Stimulated activated naive CD4-positive, alpha-beta T cell (primary cell): ENCODE data around the gene GPR137B.
"Not testable (repeated sequence)": the region's sequence is repeated elsewhere in the genome, so short reads cannot be mapped to it uniquely, and the experiment has no call there.

ENCODE experiments used
- DNase-seq, 6 experiments: peaks; one replicate each; lab custom pipeline; 2025; lab: John Stamatoyannopoulos, UW

Gene GPR137B

DNA sequence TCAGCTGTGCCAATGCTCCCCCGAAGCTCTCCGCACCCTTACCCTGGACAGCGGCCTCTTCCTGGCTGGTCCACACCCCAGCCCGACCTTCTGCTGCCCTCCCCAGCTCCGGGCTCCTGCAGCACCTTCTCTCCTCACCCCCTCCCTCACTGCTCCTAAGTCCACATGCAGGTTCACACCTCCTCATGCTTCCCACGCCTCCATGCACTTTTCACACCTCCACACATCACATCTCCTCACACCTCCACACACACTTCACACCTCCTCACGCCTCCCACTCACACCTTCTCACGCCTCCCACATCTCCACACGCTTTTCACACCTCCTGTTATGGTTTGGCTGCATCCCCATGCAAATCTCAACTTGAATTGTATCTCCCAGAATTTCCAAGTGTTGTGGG, 18.9 kb downstream of the GPR137B start:
- no peak for DNase-seq

DNA sequence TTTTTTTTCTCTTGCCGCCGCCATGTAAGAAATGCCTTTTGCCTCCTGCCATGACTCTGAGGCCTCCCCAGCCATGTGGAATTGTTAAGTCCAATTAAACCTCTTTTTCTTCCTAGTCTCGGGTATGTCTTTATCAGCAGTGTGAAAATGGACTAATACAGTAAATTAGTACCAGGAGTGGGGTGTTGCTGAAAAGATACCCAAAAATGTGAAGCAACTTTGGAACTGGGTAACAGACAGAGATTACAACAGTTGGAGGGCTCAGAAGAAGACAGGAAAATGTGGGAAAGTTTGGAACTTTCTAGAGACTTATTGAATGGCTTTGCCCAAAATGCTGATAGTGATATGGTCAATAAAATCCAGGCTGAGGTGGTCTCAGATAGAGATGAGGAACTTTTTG, 19.4 kb downstream of the GPR137B start:
- not testable (repeated sequence) for DNase-seq

- DNase-seq = no peak
Measured at GRCh38 chr1:236163463-236164153, 21.3 kb downstream of the GPR137B start.

GRCh38 chr1:236164273-236164672, 21.9 kb downstream of the GPR137B start:
- no peak for DNase-seq

DNA sequence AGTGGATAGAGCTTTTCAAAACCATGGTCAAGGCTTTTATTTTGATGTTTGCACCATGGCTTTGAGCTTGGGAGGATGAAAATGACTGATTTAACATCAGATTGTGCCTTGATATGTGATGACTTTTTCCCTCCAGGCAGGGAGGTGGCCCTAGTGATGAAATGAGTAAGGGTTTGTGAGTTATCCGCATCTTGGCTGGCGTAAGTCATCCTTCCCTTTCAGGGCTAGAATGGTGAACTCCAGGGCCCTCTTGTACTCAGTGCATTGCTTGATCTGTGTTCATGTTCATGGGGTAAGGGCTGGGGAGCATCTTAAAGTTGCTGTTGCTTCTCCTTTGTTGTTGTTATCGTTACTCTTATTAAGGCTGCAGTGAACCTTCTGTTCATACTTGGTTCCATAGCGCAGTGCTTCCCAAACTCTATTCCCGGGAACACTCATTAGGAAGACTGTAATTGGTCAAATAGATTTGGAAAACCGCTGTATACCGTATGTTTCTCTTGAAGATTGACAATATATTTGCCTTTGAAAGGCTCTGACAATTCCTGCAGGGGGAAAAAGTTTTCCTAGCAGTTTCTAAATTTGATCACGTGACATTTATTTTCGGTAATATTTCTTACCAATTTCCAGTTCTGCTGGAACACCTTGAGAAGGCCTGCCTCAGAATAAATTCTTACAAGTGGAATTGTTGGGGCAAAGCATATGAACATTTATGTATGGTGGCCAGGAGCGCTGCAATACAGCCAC, 23.1 kb downstream of the GPR137B start:
- no peak for DNase-seq

DNA sequence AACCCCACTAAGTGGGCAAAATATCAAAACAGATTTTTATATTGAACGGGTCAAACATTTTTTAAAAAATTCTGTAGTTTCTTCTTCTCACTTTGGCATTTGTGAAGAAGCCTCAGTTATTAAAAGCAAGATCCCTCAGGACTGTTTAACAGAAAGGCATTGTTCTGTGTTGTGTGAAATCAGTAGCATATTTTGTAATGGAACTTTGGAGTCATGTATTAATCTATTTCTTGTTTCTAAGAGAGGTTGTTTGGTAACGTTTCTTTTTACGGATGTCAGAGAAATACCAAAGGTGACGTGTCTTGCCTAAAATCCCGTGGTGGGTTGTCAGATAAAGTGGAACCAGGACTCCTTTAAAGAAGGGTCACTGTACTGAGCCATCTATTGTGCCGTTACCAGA, 23.7 kb downstream of the GPR137B start:
- DNase-seq = no peak

DNA sequence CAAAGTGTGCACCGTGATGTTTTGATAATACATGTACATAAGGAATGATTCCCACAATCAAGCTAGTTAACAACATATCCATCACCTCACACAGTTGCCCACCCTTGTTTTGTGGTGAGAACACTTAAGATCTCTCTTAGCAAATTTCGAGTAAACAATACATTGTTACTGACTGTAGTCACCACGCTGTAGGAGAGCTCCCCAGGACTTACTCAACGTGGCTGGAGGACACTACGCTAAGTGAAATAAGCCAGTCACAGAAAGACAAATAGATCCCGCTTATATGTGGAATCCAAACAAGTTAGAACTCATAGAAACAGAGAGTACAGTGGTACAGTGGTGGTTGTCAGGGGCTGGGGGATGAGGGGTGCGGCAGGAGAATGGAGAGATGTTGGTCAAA, 24.8 kb downstream of the GPR137B start:
- DNase-seq = no peak

DNA sequence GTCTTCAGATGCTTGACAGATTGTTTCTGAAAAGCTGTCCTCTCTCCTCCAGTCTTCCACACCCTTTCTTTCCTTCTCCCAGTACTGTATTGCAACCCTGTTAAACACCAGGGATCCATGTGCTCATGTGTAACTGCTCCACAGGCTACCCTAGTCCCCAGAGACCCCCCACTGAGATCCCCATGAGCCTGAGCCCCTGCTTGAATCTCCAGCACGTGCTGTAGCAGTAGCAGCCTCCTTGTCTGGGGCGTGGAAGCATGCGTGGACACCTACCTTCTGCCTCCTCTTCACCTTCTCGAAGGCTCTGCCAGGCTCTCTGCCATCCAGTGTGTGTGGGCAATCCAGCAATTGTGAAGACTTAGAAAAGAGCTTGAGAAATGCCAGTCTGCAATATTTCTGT, 25.2 kb downstream of the GPR137B start:
- no peak for DNase-seq

GRCh38 chr1:236168716-236169429, 26.5 kb downstream of the GPR137B start:
- DNase-seq = no peak

DNA sequence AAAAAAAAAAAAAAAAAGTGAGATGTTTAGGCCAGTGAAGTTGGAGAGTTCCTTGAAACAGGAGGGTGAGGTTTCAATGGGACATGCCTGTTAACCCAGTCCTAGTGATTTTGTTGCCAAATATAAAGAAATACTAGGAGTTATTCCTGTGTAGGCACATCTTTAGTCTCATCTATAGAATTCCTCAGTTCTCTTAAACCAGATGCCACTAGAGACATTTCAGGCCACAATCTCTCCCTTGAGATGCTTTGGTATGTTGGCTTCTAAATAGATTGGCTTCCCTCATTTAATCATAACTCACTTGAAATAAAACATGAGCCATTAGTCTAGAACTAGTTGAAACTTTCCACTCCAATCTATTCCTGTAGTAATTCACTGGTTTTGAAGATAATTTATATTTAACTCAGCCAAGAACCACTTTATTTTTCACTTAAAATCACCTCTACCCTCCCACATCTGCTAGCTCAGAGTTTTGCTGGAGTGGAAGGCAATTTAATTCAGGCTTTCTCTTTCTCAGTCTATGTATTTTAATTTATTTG, 29.8 kb downstream of the GPR137B start:
- DNase-seq = no peak

- DNase-seq = no peak
Measured at GRCh38 chr1:236173174-236173767, 30.9 kb downstream of the GPR137B start.

DNA sequence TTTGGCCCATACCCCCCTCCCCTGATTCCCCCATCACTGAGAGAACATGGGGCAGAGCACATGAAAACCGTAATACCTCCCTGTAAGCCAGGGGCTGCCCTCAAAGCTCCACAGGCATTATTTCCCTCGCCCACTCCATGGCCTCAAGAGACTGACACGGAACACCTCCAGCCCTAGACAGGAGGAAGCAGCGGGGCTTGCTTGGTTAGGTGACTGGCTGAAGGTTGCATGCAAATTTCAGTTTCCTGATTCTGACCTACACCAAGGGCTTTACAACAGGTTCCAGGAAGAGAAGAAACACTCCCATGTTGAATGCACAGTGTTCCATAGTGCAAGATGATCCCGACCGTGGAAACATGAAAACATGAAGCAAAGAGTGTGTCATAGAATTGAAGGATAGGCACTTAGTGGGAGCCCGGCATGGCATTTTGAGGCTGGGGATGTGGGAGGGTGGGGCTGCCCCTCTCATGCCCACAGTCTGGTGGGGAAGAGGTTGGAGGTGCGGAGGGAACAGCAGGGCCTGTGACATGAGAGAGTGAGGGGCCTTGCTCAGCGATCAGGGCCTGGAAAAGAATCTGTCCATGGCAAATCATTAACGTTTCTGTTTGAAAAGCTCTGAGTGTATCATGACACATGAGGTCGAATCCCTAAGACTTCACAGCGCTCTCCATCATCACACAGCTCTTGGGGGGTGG, 33.5 kb downstream of the GPR137B start:
- no peak for DNase-seq

GRCh38 chr1:236176337-236177336, 34.3 kb downstream of the GPR137B start:
- no peak for DNase-seq

DNA sequence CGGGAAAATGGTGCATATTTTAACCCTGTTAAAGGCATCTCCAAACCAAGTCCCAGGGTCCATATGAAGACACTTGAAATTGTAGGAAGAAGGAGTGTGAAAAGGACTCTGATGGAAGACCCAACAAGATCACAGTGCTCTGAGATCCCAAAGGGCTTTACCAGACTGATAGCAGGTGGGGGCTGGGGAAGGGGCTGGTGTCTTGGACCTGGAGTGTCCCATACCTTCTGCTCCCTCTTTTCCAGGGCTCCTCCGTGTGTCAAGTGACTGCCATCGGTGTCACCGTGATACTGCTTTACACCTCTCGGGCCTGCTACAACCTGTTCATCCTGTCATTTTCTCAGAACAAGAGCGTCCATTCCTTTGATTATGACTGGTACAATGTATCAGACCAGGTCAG, 37.3 kb downstream of the GPR137B start:
- DNase-seq = no peak

- DNase-seq = no peak
Measured at GRCh38 chr1:236181059-236181458, 38.7 kb downstream of the GPR137B start.

DNA sequence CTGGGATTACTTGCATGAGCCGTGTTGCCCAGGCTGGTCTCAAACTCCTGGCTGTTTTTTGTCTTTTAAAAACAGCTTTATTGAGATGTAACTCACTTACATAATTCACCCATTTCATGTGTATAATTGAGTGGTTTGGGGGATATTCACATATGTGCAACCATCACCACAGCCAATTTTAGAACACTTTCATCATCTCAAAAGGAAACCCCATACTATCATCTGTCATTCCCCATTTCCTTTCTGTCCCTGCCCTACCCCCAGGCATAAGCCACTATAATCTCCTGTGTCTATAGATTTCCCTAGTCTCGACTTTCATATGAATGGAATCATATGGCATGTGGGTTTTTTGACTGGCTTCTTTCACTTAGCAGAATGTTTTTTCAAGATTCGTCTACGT, 43.3 kb downstream of the GPR137B start:
- no peak for DNase-seq

DNA sequence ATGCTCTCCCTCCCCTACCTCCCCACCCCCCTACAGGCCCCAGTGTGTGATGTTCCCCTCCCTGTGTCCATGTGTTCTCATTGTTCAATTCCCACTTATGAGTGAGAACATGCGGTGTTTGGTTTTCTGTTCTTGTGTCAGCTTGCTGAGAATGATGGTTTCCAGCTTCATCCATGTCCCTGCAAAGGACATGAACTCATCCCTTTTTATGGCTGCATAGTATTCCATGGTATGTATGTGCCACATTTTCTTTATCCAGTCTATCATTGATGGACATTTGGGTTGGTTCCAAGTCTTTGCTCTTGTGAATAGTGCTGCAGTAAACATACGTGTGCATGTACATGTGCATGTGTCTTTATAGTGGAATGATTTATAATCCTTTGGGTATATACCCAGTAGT, 44.1 kb downstream of the GPR137B start:
- DNase-seq = not testable (repeated sequence)

- DNase-seq = not testable (repeated sequence)
Measured at GRCh38 chr1:236188084-236188483, 45.7 kb downstream of the GPR137B start.

- no peak for DNase-seq
Measured at GRCh38 chr1:236193184-236193583, 50.8 kb downstream of the GPR137B start.

DNA sequence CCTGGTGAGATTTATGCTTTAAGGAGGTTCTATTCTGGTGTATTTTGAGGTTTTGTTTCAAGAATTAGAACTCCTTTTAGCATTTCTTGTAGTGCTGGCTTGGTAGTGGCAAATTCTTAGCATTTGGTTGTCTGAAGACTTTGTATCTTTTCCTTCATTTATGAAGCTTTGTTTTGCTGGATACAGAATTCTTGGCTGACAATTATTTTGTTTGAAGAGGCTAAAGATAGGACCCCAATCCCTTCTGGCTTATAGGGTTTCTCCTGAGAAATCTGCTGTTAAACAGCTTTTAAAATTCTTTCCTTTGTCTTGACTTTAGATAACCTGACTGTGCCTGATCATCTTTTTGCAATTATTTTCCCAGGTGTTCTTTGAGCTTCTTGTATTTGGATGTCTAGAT, 58.6 kb downstream of the GPR137B start:
- DNase-seq = no peak
